PC-3 (cell line): ENCODE results near the gene CCDC24.

Source experiments
- EZH2 ChIP-seq: fragments of 300-600 bp; sonication (generic); IDR thresholded peaks from one replicate; pipeline ENCODE4 v1.6.1; 2017; ENCODE audit warnings: antibody characterized with exemption, mild to moderate bottlenecking, low read length; ENCODE audit not compliant: unreplicated experiment
- EZH2phosphoT487 ChIP-seq: fragments of 300-600 bp; sonication (generic); IDR thresholded peaks from 2 replicates; pipeline ENCODE4 v1.6.1; 2018; ENCODE audit warnings: mild to moderate bottlenecking, antibody characterized with exemption, low read length, borderline replicate concordance
- TF ChIP-seq, protein P1 (sequence below): fragments of 300-600 bp; sonication (generic); conservative IDR thresholded peaks from 2 replicates; pipeline ENCODE4 v1.5.1; 2017; ENCODE audit warnings: antibody characterized with exemption, low read depth, mild to moderate bottlenecking, low read length

DNA sequence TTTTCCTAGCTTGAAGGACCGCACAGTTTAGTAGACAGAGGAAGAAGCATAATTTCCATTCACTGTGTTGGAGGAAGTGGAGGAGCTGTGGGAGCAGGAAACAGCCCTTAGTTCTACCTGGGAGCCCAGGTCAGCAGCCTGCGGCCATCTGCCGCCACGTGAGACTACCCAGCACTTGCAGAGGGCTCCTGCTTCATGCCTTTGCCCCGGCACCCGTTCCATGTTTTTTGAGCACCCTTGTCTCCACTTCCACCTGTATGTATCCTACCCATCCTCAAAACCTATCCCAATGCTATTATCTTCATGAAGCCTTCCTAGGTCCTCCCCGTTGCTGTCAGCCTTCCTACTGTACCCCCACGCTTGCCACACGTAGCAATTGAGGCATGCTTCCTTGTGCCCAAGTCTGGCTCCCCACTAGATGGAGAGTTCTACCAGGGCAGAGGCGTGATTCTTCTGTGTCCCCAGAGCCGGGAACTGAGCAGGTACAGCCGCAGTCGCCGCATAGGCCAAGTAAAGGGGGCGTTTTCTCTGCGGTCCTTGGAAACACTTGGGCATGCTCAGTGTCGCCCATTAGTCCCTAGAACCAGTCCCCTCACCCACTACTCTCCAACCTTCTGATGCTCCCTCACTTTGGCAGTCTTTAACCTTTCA lies 38.0 kb downstream of the CCDC24 start:
- TF ChIP-seq, protein P1, sequence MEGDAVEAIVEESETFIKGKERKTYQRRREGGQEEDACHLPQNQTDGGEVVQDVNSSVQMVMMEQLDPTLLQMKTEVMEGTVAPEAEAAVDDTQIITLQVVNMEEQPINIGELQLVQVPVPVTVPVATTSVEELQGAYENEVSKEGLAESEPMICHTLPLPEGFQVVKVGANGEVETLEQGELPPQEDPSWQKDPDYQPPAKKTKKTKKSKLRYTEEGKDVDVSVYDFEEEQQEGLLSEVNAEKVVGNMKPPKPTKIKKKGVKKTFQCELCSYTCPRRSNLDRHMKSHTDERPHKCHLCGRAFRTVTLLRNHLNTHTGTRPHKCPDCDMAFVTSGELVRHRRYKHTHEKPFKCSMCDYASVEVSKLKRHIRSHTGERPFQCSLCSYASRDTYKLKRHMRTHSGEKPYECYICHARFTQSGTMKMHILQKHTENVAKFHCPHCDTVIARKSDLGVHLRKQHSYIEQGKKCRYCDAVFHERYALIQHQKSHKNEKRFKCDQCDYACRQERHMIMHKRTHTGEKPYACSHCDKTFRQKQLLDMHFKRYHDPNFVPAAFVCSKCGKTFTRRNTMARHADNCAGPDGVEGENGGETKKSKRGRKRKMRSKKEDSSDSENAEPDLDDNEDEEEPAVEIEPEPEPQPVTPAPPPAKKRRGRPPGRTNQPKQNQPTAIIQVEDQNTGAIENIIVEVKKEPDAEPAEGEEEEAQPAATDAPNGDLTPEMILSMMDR: no peak
- TF ChIP-seq EZH2phosphoT487: no peak
- no peak for TF ChIP-seq EZH2
